IPS-NIHi7 (cell line): Measurements from ENCODE around the gene DUSP15.

Experiments
- DNase-seq: peaks from one replicate; pipeline ENCODE4 v3.0.0; 2012; ENCODE audit warnings: mixed read lengths; ENCODE audit errors: extremely low spot score

Gene DUSP15

GRCh38 chr20:31860390-31861134, 9.8 kb downstream of the DUSP15 start:
- peak; percentile 57 for DNase-seq

GRCh38 chr20:31859998-31860380, 10.3 kb downstream of the DUSP15 start:
- no peak for DNase-seq

- no peak for DNase-seq
These were observed 10.9 kb downstream of the DUSP15 start for GRCh38 chr20:31859266-31859997.

GRCh38 chr20:31858760-31859083, 11.6 kb downstream of the DUSP15 start:
- no peak for DNase-seq

- DNase-seq: no peak
These were observed 12.2 kb downstream of the DUSP15 start for GRCh38 chr20:31857861-31858759.

- DNase-seq: no peak
These were observed 13.8 kb downstream of the DUSP15 start for GRCh38 chr20:31856516-31856915.

GRCh38 chr20:31853481-31853880, 16.8 kb downstream of the DUSP15 start:
- DNase-seq: no peak

- DNase-seq: no peak
These were observed 18.9 kb downstream of the DUSP15 start for GRCh38 chr20:31851240-31851955.

- no peak for DNase-seq
These were observed 20.9 kb downstream of the DUSP15 start for GRCh38 chr20:31849306-31849930.

GRCh38 chr20:31848088-31848999, 22.0 kb downstream of the DUSP15 start:
- DNase-seq: no peak

GRCh38 chr20:31846793-31847138, 23.6 kb downstream of the DUSP15 start:
- DNase-seq: no peak

- peak; percentile 53 for DNase-seq
These were observed 24.9 kb downstream of the DUSP15 start, which contains the start of gene FOXS1 for GRCh38 chr20:31845300-31845863. TSS of gene FOXS1 (minus strand) at chr20:31845604. CDS start at chr20:31845542, 62 bp downstream.

GRCh38 chr20:31844737-31845299, 25.5 kb downstream of the DUSP15 start:
- no peak for DNase-seq

GRCh38 chr20:31843881-31844280, 26.4 kb downstream of the DUSP15 start:
- DNase-seq: no peak

- no peak for DNase-seq
These were observed 27.0 kb downstream of the DUSP15 start for GRCh38 chr20:31843288-31843687.

- peak; percentile 35 for DNase-seq
These were observed 27.7 kb downstream of the DUSP15 start for GRCh38 chr20:31842471-31843157.

- no peak for DNase-seq
These were observed 28.4 kb downstream of the DUSP15 start for GRCh38 chr20:31841928-31842327.

- no peak for DNase-seq
These were observed 29.2 kb downstream of the DUSP15 start for GRCh38 chr20:31840906-31841816.
